AG09309 (cell line): ENCODE measurements around the gene TEX51.

Experiments used
- DNase-seq: peaks from one replicate; pipeline ENCODE4 v3.0.0-alpha.2; 2010; ENCODE audit warnings: low read depth
- H3K4me3 ChIP-seq: 2 replicates; pipeline ENCODE4 v1.5.1; 2011; ENCODE audit warnings: mild to moderate bottlenecking, low read depth, low read length, moderate library complexity; ENCODE audit not compliant: control insufficient read depth
- CTCF ChIP-seq: IDR thresholded peaks from 2 replicates; pipeline ENCODE4 v1.5.1; 2011; ENCODE audit warnings: mild to moderate bottlenecking, low read depth, low read length, inconsistent platforms; ENCODE audit not compliant: insufficient read depth, control insufficient read depth; ENCODE audit errors: missing control alignments

Gene TEX51

GRCh38 chr2:126902152-126902835 is 3.6 kb downstream of the TEX51 start:
- DNase-seq: no peak
- TF ChIP-seq CTCF: no peak
- H3K4me3 ChIP-seq: no peak overlapping the region

- no peak overlapping the region for H3K4me3 ChIP-seq
- DNase-seq: no peak
- no peak for TF ChIP-seq CTCF
Observed at GRCh38 chr2:126902859-126903258, 4.2 kb downstream of the TEX51 start.

- no peak for TF ChIP-seq CTCF
- H3K4me3 ChIP-seq: no peak overlapping the region
- DNase-seq: no peak
Observed at GRCh38 chr2:126905991-126906390, 7.3 kb downstream of the TEX51 start.

GRCh38 chr2:126906781-126907180 is 8.1 kb downstream of the TEX51 start:
- no peak for TF ChIP-seq CTCF
- no peak for DNase-seq
- no peak overlapping the region for H3K4me3 ChIP-seq

GRCh38 chr2:126907671-126908070 is 9.0 kb downstream of the TEX51 start:
- TF ChIP-seq CTCF: no peak
- DNase-seq: no peak
- H3K4me3 ChIP-seq: no peak overlapping the region

GRCh38 chr2:126908721-126909177 is 10.1 kb downstream of the TEX51 start:
- TF ChIP-seq CTCF: no peak
- no peak overlapping the region for H3K4me3 ChIP-seq
- no peak for DNase-seq
